HFFc6 (cell line): Measurements from ENCODE around the gene TTC7B. TPM values are rescaled to one million over a fixed set of nuclear protein-coding genes. Genes with fewer than 3 reads are reported as not detected.

Experiments used
- DNase-seq: peaks from one replicate; pipeline ENCODE4 v3.0.0-alpha.2; 2018
- H3K27ac Mint-ChIP-seq: 2 replicates; pipeline ENCODE4 v1.8.0; 2020; ENCODE audit warnings: mild to moderate bottlenecking, mixed read lengths
- H3K27me3 Mint-ChIP-seq: 2 replicates; pipeline ENCODE4 v1.8.0; 2021; ENCODE audit warnings: mild to moderate bottlenecking, moderate library complexity, mixed read lengths; ENCODE audit not compliant: insufficient read depth
- H3K36me3 Mint-ChIP-seq: 2 replicates; pipeline ENCODE4 v1.8.0; 2021; ENCODE audit warnings: low read depth, mixed read lengths
- H3K4me1 Mint-ChIP-seq: 2 replicates; pipeline ENCODE4 v1.8.0; 2020; ENCODE audit warnings: low read depth, mixed read lengths
- H3K4me3 Mint-ChIP-seq: 2 replicates; pipeline ENCODE4 v1.8.0; 2020; ENCODE audit warnings: mild to moderate bottlenecking, moderate library complexity, mixed read lengths
- H3K9me3 Mint-ChIP-seq: 2 replicates; pipeline ENCODE4 v1.8.0; 2020; ENCODE audit warnings: mild to moderate bottlenecking, mixed read lengths
- total RNA-seq, 6 experiments: library from RNA; stranded (reverse); fragmentation: NEBNext Ultra II Directional; extraction: Animal tissue kit (Norgen Biotek cat#: 25700); gene quantifications; 2 replicates in 1 of 6; 3 replicates in 5 of 6; pipeline ENCODE4 v1.2.3, GENCODE V29; 2021
- TF ChIP-seq, protein P1 (sequence below): fragments of 200-600 bp; sonication (generic); IDR thresholded peaks from 2 replicates; pipeline ENCODE4 v1.5.0; 2021; ENCODE audit warnings: antibody characterized with exemption, mild to moderate bottlenecking

The TTC7B gene
- total RNA-seq, 6 experiments from 2014 or later: 34.6 to 46.9 (median 40.9) TPM

DNA sequence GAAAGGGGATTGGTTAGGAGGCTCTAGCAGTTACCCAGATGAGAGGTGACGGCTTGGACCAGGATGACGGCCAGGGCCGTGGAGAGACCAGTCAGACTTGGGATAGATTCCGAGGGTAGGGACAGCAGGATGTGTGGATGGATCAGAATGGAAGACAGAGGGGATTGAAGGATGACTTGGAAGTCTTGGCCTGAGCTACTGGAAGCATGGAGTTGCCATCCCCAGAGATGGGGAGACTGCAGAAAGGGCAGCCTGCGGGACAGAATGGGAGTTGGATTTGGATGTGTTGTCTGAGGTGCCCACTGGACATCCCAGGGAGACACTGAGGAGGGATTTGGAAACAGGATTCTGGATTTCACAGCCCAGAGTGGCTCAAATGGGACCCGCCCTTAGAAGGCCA lies 317.1 kb downstream of the TTC7B start:
- H3K9me3 Mint-ChIP-seq: no peaks in the 10 kb centered on the region
- peaks cover 19% of the 10 kb centered on the region for H3K27me3 Mint-ChIP-seq
- TF ChIP-seq, protein P1, sequence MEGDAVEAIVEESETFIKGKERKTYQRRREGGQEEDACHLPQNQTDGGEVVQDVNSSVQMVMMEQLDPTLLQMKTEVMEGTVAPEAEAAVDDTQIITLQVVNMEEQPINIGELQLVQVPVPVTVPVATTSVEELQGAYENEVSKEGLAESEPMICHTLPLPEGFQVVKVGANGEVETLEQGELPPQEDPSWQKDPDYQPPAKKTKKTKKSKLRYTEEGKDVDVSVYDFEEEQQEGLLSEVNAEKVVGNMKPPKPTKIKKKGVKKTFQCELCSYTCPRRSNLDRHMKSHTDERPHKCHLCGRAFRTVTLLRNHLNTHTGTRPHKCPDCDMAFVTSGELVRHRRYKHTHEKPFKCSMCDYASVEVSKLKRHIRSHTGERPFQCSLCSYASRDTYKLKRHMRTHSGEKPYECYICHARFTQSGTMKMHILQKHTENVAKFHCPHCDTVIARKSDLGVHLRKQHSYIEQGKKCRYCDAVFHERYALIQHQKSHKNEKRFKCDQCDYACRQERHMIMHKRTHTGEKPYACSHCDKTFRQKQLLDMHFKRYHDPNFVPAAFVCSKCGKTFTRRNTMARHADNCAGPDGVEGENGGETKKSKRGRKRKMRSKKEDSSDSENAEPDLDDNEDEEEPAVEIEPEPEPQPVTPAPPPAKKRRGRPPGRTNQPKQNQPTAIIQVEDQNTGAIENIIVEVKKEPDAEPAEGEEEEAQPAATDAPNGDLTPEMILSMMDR: no peak
- no peak overlapping the region for H3K27ac Mint-ChIP-seq
- H3K4me3 Mint-ChIP-seq: no peak overlapping the region
- no peak for DNase-seq
- H3K36me3 Mint-ChIP-seq: no peaks in the 10 kb centered on the region
- no peaks in the 10 kb centered on the region for H3K4me1 Mint-ChIP-seq

DNA sequence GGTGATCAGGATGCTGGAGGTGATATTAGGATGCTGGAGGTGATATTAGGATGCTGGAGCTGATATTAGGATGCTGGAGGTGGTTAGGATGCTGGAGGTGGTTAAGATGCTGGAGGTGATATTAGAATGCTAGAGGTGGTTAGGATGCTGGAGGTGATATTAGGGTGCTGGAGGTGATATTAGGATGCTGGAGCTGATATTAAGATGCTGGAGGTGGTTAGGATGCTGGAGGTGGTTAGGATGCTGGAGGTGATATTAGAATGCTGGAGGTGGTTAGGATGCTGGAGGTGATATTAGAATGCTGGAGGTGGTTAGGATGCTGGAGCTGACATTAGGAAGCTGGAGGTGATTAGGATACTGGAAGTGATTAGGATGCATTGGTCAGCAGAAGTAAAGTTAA lies 318.0 kb downstream of the TTC7B start:
- Mint-ChIP-seq H3K9me3 (no peaks in the 10 kb centered on the region), H3K36me3 (no peaks in the 10 kb centered on the region), H3K4me3 (no peak overlapping the region), H3K27me3 (peaks cover 23% of the 10 kb centered on the region), H3K4me1 (no peaks in the 10 kb centered on the region), H3K27ac (no peak overlapping the region)
- no peak for DNase-seq
- TF ChIP-seq, protein P1: no peak

DNA sequence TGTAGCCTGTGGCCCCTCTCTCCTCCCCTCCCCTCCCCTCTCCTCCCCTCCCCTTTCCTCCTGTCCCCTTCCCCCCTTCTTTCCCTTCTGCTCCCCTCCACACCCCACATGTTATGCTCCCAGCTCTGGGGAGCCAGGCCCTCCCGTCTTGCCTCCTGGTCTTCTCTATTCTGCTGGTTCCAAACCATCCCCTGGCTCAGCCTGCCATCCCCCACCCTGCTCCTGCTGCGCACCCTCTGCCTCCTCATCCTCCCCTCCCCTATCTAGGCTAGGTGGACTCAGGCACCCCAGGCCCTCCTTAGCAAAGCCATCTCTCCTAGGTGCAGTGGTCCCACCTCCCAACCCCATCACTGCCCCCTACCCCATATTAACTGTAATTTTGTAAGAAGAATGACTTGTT lies 319.9 kb downstream of the TTC7B start:
- TF ChIP-seq, protein P1: no peak
- Mint-ChIP-seq H3K27me3 (peaks cover 17% of the 10 kb centered on the region), H3K4me3 (no peak overlapping the region), H3K36me3 (no peaks in the 10 kb centered on the region), H3K27ac (no peak overlapping the region), H3K4me1 (peaks cover 9% of the 10 kb centered on the region), H3K9me3 (no peaks in the 10 kb centered on the region)
- DNase-seq: no peak

DNA sequence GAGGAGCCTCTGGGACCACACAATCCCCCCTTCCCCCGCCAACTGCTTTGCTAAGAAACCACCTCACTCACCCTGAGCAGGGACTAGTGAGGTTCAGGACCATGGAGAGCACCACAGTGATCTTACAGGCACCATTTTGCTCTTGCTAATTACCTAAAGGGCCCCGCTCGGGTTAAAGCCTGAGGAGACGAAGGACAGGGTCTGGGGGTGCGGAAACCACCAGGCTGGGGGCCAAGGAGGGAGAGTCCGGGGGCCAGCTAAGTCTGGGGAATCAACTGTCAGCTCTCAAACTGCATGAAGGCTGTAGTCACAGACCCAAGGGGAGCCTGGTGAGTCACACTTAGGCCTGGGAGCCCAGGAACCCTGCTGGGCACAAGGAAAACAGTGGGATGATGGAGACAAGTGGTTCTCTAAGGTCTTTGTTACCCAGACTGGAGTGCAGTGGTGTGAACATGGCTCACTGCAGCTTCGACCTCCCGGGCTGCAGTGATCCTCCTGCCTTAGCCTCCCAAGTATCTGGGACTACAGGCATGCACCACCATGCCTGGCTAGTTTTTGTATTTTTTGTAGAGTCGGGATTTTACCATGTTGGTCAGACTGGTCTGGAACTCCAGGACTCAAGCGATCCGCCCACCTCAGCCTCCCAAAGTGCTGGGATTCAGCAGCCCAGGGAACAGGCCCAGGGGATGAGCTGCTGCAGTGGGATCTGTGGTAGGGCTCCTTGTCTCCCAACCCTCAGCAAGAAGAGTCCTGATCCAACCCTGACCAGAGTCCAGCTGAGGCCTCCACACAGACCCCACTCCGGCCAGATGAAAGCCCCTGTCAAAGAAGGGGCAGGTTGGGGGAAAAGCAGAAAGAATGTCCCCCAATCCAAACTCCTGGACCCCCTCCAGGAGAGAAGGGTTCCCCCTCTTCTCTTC lies 320.6 kb downstream of the TTC7B start:
- TF ChIP-seq, protein P1: no peak
- Mint-ChIP-seq H3K27ac (no peak overlapping the region), H3K9me3 (no peaks in the 10 kb centered on the region), H3K4me1 (peaks cover 14% of the 10 kb centered on the region), H3K4me3 (no peak overlapping the region), H3K27me3 (peaks cover 17% of the 10 kb centered on the region), H3K36me3 (no peaks in the 10 kb centered on the region)
- peak; percentile 43 for DNase-seq

DNA sequence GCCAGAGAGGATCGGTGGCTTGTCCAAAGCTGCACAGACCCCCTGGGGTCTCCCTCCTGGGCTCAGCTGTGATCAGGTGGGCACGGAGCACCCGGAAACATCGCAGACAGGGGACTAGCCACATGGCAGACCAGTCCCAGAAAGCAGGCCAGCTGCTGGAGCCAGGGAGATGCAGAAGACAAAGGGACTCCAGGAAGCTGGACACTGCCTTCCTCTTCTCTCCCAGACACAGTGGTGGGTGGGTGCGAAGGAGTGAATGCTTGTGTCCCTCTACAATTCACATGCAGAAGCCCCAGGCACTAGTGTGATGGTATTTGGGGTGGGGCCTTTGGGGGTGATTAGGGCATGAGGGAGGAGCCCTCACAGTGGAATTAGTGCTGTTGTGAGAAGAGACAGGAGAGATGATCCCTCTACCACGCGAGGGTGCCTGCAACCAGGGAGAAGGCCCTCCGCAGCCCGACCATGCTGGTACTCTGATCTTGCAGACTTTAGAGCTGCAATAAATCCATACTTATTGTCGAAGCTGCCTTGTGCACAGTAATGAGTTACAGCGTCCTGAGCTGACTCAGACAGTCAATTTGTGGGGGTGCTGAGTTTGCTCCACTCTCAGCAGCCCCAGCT lies 324.2 kb downstream of the TTC7B start:
- H3K4me1 Mint-ChIP-seq: peaks cover 18% of the 10 kb centered on the region
- no peak for DNase-seq

More for the DNA sequence above, 324.2 kb downstream of the TTC7B start:
- H3K27me3 Mint-ChIP-seq: peaks cover 12% of the 10 kb centered on the region; the same call in 1 of the 2 replicates
- H3K4me3 Mint-ChIP-seq: peak overlapping the region; percentile 39; the same call in 1 of the 2 replicates
- TF ChIP-seq, protein P1: no peak
- H3K27ac Mint-ChIP-seq: no peak overlapping the region
- H3K36me3 Mint-ChIP-seq: no peaks in the 10 kb centered on the region
- no peaks in the 10 kb centered on the region; the same call in 1 of the 2 replicates for H3K9me3 Mint-ChIP-seq
